Measurements from ENCODE around the gene BCO2.
"Not testable (repeated sequence)": the region's sequence is repeated elsewhere in the genome, so short reads cannot be mapped to it uniquely, and the experiment has no call there.

Gene BCO2

GRCh38 chr11:112150517-112150916, 24.8 kb upstream of the BCO2 start:
- TF ChIP-seq ZFX (IDR thresholded peaks at IDR 0.05) (no peak), CTCF (conservative IDR thresholded peaks at IDR 0.05) (no peak)
- H3K27ac ChIP-seq: no peak overlapping the region

- H3K27ac ChIP-seq: no peak overlapping the region
- TF ChIP-seq ZFX (IDR thresholded peaks at IDR 0.05): no peak
- no peak for TF ChIP-seq CTCF (conservative IDR thresholded peaks at IDR 0.05)
Measured at GRCh38 chr11:112156153-112156955, 19.0 kb upstream of the BCO2 start.

GRCh38 chr11:112156956-112157766, 18.2 kb upstream of the BCO2 start:
- TF ChIP-seq ZFX (IDR thresholded peaks at IDR 0.05) (no peak), CTCF (conservative IDR thresholded peaks at IDR 0.05) (no peak)
- no peak overlapping the region for H3K27ac ChIP-seq

- H3K27ac ChIP-seq: no peak overlapping the region
- TF ChIP-seq CTCF (conservative IDR thresholded peaks at IDR 0.05) (no peak), ZFX (IDR thresholded peaks at IDR 0.05) (no peak)
Measured at GRCh38 chr11:112159098-112160065, 15.9 kb upstream of the BCO2 start.

- no peak overlapping the region for H3K27ac ChIP-seq
- no peak for TF ChIP-seq CTCF (conservative IDR thresholded peaks at IDR 0.05)
- no peak for TF ChIP-seq ZFX (IDR thresholded peaks at IDR 0.05)
Measured at GRCh38 chr11:112160091-112160848, 15.0 kb upstream of the BCO2 start.

GRCh38 chr11:112161012-112161411, 14.3 kb upstream of the BCO2 start:
- H3K27ac ChIP-seq: no peak overlapping the region
- TF ChIP-seq CTCF (conservative IDR thresholded peaks at IDR 0.05) (no peak), ZFX (IDR thresholded peaks at IDR 0.05) (no peak)

- not testable (repeated sequence) for H3K27ac ChIP-seq
Measured at GRCh38 chr11:112162200-112162599, 13.1 kb upstream of the BCO2 start.

All from C4-2B (cell line).